GM12878 (cell line): ENCODE results near the gene HTR7. TPM values are rescaled to one million over a fixed set of nuclear protein-coding genes. Genes with fewer than 3 reads are reported as not detected.

Source experiments
- ATAC-seq: fragments of 200-7000 bp; cut with Tn5 transposase; 3 replicates; pipeline ENCODE4 v1.9.1; 2020; ENCODE audit warnings: mild to moderate bottlenecking, moderate library complexity
- BruUV-seq: library from RNA; stranded (reverse); fragments of 400-500 nt; replicated peaks from 2 replicates; lab custom pipeline; 2021; lab: Mats Ljungman, UMichigan
- CTCF ChIA-PET: fragments of 300-600 bp; sonication (Branson Sonifier 250); formaldehyde crosslinking; extraction: SDS; loops from one replicate; lab custom pipeline; 2021; ENCODE audit warnings: inconsistent platforms; lab: Yijun Ruan, JAX
- POLR2A ChIA-PET: fragments of 350-600 bp; formaldehyde crosslinking; extraction: SDS; loops from one replicate; lab custom pipeline; 2021; ENCODE audit warnings: inconsistent platforms; lab: Charles Lee
- RAD21 ChIA-PET: fragments of 300-600 bp; sonication (Branson Sonifier 250); formaldehyde crosslinking; loops from one replicate; lab custom pipeline; 2023; ENCODE audit warnings: antibody characterized with exemption; ENCODE audit not compliant: unreplicated experiment; lab: Charles Lee
- SMC1A ChIA-PET: fragments of 300-600 bp; sonication (Branson Sonifier 250); formaldehyde crosslinking; loops from one replicate; lab custom pipeline; 2023; ENCODE audit not compliant: unreplicated experiment, uncharacterized antibody; lab: Charles Lee
- DNase-seq: peaks from one replicate; pipeline ENCODE4 v3.0.0-alpha.2; 2011; ENCODE audit warnings: low read depth, low spot score
- FAIRE-seq: peaks from 3 replicates; lab custom pipeline; 2011; peaks lifted over from hg19 to GRCh38; lab: Jason Lieb, UNC
- H2AFZ ChIP-seq: 2 replicates; pipeline ENCODE4 v1.6.0; 2011; ENCODE audit warnings: low read depth, low read length, control low read depth; ENCODE audit not compliant: control insufficient read depth
- H3K27ac ChIP-seq: 2 replicates; pipeline ENCODE4 v1.5.1; 2011; ENCODE audit warnings: control low read depth; ENCODE audit not compliant: control insufficient read depth, insufficient read depth
- H3K27me3 ChIP-seq, 2 experiments: replicated peaks in 1 of 2; 2 replicates each; pipeline versions ENCODE4 v1.6.0 to v1.6.1; 2011; ENCODE audit warnings: low read length in 1 of 2; ENCODE audit not compliant: control insufficient read depth in 2 of 2, insufficient read depth in 2 of 2
- H3K36me3 ChIP-seq, 2 experiments: 2 replicates each; pipeline ENCODE4 v1.5.1; 2011; ENCODE audit warnings: low read length in 1 of 2; ENCODE audit not compliant: control insufficient read depth in 2 of 2, insufficient read depth in 2 of 2
- H3K4me1 ChIP-seq: 2 replicates; pipeline ENCODE4 v1.6.1; 2011; ENCODE audit warnings: mild to moderate bottlenecking, low read length, moderate library complexity, mixed read lengths; ENCODE audit not compliant: control insufficient read depth, insufficient read depth
- H3K4me2 ChIP-seq: 2 replicates; pipeline ENCODE4 v1.6.0; 2011; ENCODE audit warnings: control low read depth; ENCODE audit not compliant: control insufficient read depth, insufficient read depth
- H3K4me3 ChIP-seq: fragments of 200-600 bp; sonication (generic); 2 replicates; pipeline ENCODE4 v1.5.1; 2016
- H3K79me2 ChIP-seq: 2 replicates; pipeline ENCODE4 v1.6.0; 2011; ENCODE audit warnings: low read length; ENCODE audit not compliant: control insufficient read depth, insufficient read depth
- H3K9ac ChIP-seq: 2 replicates; pipeline ENCODE4 v1.8.0; 2011; ENCODE audit warnings: low read length, control low read depth, mixed read lengths; ENCODE audit not compliant: control insufficient read depth, insufficient read depth
- H3K9me3 ChIP-seq: replicated peaks from 3 replicates; pipeline ENCODE4 v1.5.1; 2011; ENCODE audit warnings: mild to moderate bottlenecking, low read length; ENCODE audit not compliant: control insufficient read depth, insufficient read depth
- H4K20me1 ChIP-seq: 2 replicates; pipeline ENCODE4 v1.6.0; 2011; ENCODE audit not compliant: control insufficient read depth, insufficient read depth
- BCLAF1 ChIP-seq: fragments of 450-650 bp; IDR thresholded peaks from 2 replicates; pipeline ENCODE4 v1.6.1; 2017; ENCODE audit warnings: antibody characterized with exemption, mild to moderate bottlenecking, moderate library complexity
- CHD4 ChIP-seq: fragments of 200-600 bp; sonication (generic); IDR thresholded peaks from 2 replicates; pipeline ENCODE4 v1.6.1; 2016; ENCODE audit warnings: mild to moderate bottlenecking
- EGR1 ChIP-seq, 2 experiments: IDR thresholded peaks; 1 replicate in 1 of 2; 2 replicates in 1 of 2; pipeline ENCODE4 v1.6.1; 2011 to 2012; ENCODE audit warnings: low read depth in 2 of 2, low read length in 2 of 2, borderline replicate concordance in 1 of 2, mild to moderate bottlenecking in 1 of 2, moderate library complexity in 1 of 2
- ETV6 ChIP-seq, 2 experiments: fragments of 450-650 bp in 1 of 2; IDR thresholded peaks in 1 of 2; conservative IDR thresholded peaks in 1 of 2; 2 replicates each; pipeline ENCODE4 v1.6.1; 2014; ENCODE audit warnings: antibody characterized with exemption in 1 of 2, borderline replicate concordance in 1 of 2, low read depth in 1 of 2, mild to moderate bottlenecking in 1 of 2, moderate library complexity in 1 of 2
- IKZF1 ChIP-seq: fragments of 450-650 bp; conservative IDR thresholded peaks from 2 replicates; pipeline ENCODE4 v1.6.1; 2017; ENCODE audit warnings: antibody characterized with exemption, mild to moderate bottlenecking
- LARP7 ChIP-seq: fragments of 450-650 bp; IDR thresholded peaks from 2 replicates; pipeline ENCODE4 v1.6.1; 2017; ENCODE audit warnings: mild to moderate bottlenecking
- PAX5 ChIP-seq: IDR thresholded peaks from 2 replicates; pipeline ENCODE4 v1.6.1; 2011; ENCODE audit warnings: low read depth, low read length, borderline replicate concordance
- PRDM15 ChIP-seq: fragments of 450-650 bp; formaldehyde crosslinking; IDR thresholded peaks from 2 replicates; pipeline ENCODE4 v1.4.0; 2020; ENCODE audit warnings: mild to moderate bottlenecking, moderate library complexity
- RB1 ChIP-seq: fragments of 450-650 bp; formaldehyde crosslinking; IDR thresholded peaks from 2 replicates; pipeline ENCODE4 v1.6.1; 2017; ENCODE audit warnings: mild to moderate bottlenecking, borderline replicate concordance
- RBBP5 ChIP-seq: fragments of 200-600 bp; sonication (generic); conservative IDR thresholded peaks from 2 replicates; pipeline ENCODE4 v1.6.1; 2016
- STAT1 ChIP-seq: fragments of 450-650 bp; conservative IDR thresholded peaks from 2 replicates; pipeline ENCODE4 v1.6.1; 2014; ENCODE audit warnings: antibody characterized with exemption, mild to moderate bottlenecking
- ZNF687 ChIP-seq: fragments of 450-650 bp; IDR thresholded peaks from 2 replicates; pipeline ENCODE4 v1.6.1; 2017; ENCODE audit warnings: mild to moderate bottlenecking, moderate library complexity
- ZZZ3 ChIP-seq: IDR thresholded peaks from 2 replicates; pipeline ENCODE4 v1.6.1; 2011; ENCODE audit warnings: low read depth; ENCODE audit not compliant: control insufficient read depth, insufficient read length
- WGBS: methylation state at CpG from one replicate; pipeline ENCODE4 v1.1.6; 2016; ENCODE audit warnings: low lambda C conversion rate; ENCODE audit not compliant: insufficient replicate concordance, insufficient coverage; ENCODE audit errors: missing lambda C conversion rate; 5-methylcytosine and 5-hydroxymethylcytosine counted together
- in situ Hi-C: fragments of 300-500 bp; cut with MboI; formaldehyde crosslinking; loops from 9 replicates; pipeline ENCODE4 v1.14.3; 2018; ENCODE audit warnings: mixed read lengths
- intact Hi-C: fragments of 100-400 bp; cut with micrococcal nuclease; formaldehyde crosslinking; loops from one replicate; pipeline ENCODE4 v1.14.2; 2022; ENCODE audit not compliant: unreplicated experiment
- polyA plus RNA-seq, 11 experiments: library from polyadenylated mRNA; depleted of rRNA in 4 of 11; unstranded in 6 of 11; stranded (reverse) in 5 of 11; fragments of >200 nt; fragmentation: Nextera tagmentation in 4 of 11; fragmentation: Illumina TruSeq in 1 of 11; extraction: Ambion mirVana in 4 of 11; extraction: Trizol in 1 of 11; gene quantifications; 1 replicate in 1 of 11; 2 replicates in 10 of 11; pipeline versions ENCODE4 v1.2.1 to v1.2.3, GENCODE V29; 2011 to 2016; ENCODE audit warnings: inconsistent platforms in 2 of 11, missing spikeins in 2 of 11, low read depth in 1 of 11
- total RNA-seq, 4 experiments: library from RNA; depleted of rRNA in 3 of 4; stranded (reverse); fragments of >200 nt in 3 of 4; fragmentation: Illumina TruSeq in 1 of 4; extraction: Trizol in 1 of 4; gene quantifications; 2 replicates each; pipeline versions ENCODE4 v1.2.1 to v1.2.3, GENCODE V29; 2013 to 2021

Gene HTR7
- total and polyA plus RNA-seq, 10 of the 15 experiments (the other 5 are each of a cell fraction or from before 2014, with no cell fraction given), result 0.01 to 1.3 (median 0.06) TPM; not detected in 4

- no peak for ATAC-seq
- H3K79me2 ChIP-seq, result no peaks in the 10 kb centered on the region
- RAD21 ChIA-PET, result no interaction called here
- H3K9ac ChIP-seq, result no peak overlapping the region
- H3K4me1 ChIP-seq, result no peaks in the 10 kb centered on the region
- WGBS, result 2% methylated on average over 5 of the region's 5 CpGs
- no peak overlapping the region for H3K4me2 ChIP-seq
- no peaks in the 10 kb centered on the region for H3K27me3 ChIP-seq
- no peak overlapping the region for H2AFZ ChIP-seq
- H3K27ac ChIP-seq, result no peak overlapping the region
- SMC1A ChIA-PET, result no interaction called here
- H3K36me3 ChIP-seq, result no peaks in the 10 kb centered on the region
- BruUV-seq, result no TSS peak
- peaks cover 2% of the 10 kb centered on the region; the same call in 1 of the 3 replicates for H3K9me3 ChIP-seq
- no peak for FAIRE-seq
- CTCF ChIA-PET, result no interaction called here
- intact Hi-C loops (no loop called here), in situ Hi-C loops (no loop called here)
- DNase-seq, result no peak
- POLR2A ChIA-PET, result no interaction called here
- no peaks in the 10 kb centered on the region for H4K20me1 ChIP-seq
- H3K4me3 ChIP-seq, result no peak overlapping the region
- TF ChIP-seq ETV6 (conservative IDR thresholded peaks at IDR 0.05 in 1 of 2, IDR thresholded peaks at IDR 0.05 in 1 of 2; ENCODE audit: borderline replicate concordance in 1 of 2, low read depth in 1 of 2) (no peak), EGR1 (IDR thresholded peaks at IDR 0.05; ENCODE audit: borderline replicate concordance in 1 of 2, low read depth in 2 of 2, low read length in 2 of 2) (no peak), ZZZ3 (no peak), IKZF1 (no peak), STAT1 (no peak), CHD4 (no peak), RB1 (no peak), BCLAF1 (no peak), RBBP5 (no peak), LARP7 (no peak), ZNF687 (no peak), PRDM15 (no peak), PAX5 (no peak)
These were observed 41.4 kb downstream of the HTR7 start for GRCh38 chr10:90816466-90816865.
